Neural cell (in vitro differentiated cells): ENCODE data around the gene YAF2.

Source experiments
- EP300 ChIP-seq: fragments of 450-650 bp; conservative IDR thresholded peaks from 2 replicates; pipeline ENCODE4 v1.6.1; 2014; ENCODE audit warnings: antibody characterized with exemption, mild to moderate bottlenecking, moderate library complexity; ENCODE audit not compliant: poor library complexity, severe bottlenecking
- EZH2 ChIP-seq: fragments of 200-600, 300-800 bp; shearing (Covaris generic), sonication (generic); IDR thresholded peaks from 2 replicates; pipeline ENCODE4 v1.6.1; 2014; ENCODE audit warnings: antibody characterized with exemption, low read length, borderline replicate concordance, mild to moderate bottlenecking; ENCODE audit not compliant: insufficient read depth, poor library complexity, severe bottlenecking
- TAF1 ChIP-seq: IDR thresholded peaks from 2 replicates; pipeline ENCODE4 v1.6.1; 2012; ENCODE audit warnings: low read depth
- TF ChIP-seq, protein P1 (sequence below): fragments of 450-650 bp; IDR thresholded peaks from 2 replicates; pipeline ENCODE4 v1.5.1; 2014; ENCODE audit warnings: antibody characterized with exemption, mild to moderate bottlenecking, moderate library complexity; ENCODE audit not compliant: poor library complexity, severe bottlenecking

DNA sequence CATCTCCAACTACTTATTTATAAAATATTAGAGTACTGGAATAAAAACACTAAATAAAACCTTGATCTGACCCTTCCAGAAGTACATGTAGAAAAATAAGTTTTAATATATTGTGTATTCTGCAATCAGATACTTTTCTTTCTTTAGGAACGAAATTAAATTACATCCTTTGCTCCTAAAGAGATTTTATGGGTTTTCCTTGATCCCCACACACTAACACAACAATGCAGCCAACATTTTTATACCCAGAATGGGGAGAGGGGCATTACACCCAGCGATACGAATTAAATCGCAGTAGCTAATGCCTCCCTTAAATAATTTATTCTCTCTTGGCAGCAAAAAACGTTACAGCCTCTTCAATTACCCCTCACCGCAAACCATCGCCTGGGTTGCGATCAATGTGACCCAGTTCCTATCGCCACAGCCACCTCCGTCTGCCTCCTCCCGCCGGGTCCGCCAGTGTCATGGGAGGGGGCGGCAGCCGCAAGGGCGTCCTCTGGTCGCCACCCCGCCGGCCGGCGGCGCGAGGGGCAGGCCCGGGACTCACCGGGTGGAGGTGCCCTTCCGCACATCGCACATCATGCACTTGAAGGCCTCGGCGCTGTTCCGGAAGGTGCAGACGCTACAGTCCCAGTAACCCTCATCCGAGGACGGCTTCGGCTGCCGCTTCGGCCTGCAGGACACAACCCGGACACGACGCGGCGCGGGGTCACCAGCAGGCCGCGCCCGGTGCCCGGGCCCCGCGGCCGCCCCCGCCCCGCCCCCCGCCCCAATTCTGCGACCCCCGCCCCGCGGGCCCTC, 796 bp downstream of the YAF2 start:
- TF ChIP-seq EZH2 (no peak), EP300 (no peak), TAF1 (no peak)
- TF ChIP-seq, protein P1, sequence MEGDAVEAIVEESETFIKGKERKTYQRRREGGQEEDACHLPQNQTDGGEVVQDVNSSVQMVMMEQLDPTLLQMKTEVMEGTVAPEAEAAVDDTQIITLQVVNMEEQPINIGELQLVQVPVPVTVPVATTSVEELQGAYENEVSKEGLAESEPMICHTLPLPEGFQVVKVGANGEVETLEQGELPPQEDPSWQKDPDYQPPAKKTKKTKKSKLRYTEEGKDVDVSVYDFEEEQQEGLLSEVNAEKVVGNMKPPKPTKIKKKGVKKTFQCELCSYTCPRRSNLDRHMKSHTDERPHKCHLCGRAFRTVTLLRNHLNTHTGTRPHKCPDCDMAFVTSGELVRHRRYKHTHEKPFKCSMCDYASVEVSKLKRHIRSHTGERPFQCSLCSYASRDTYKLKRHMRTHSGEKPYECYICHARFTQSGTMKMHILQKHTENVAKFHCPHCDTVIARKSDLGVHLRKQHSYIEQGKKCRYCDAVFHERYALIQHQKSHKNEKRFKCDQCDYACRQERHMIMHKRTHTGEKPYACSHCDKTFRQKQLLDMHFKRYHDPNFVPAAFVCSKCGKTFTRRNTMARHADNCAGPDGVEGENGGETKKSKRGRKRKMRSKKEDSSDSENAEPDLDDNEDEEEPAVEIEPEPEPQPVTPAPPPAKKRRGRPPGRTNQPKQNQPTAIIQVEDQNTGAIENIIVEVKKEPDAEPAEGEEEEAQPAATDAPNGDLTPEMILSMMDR: peak; percentile 78
